ENCODE results near the gene LONRF3.

LONRF3 gene

GRCh38 chrX:119036107-119037029, 62.0 kb downstream of the LONRF3 start:
- no peak for DNase-seq

GRCh38 chrX:119040432-119040831, 66.0 kb downstream of the LONRF3 start:
- no peak for DNase-seq

GRCh38 chrX:119041175-119041574, 66.8 kb downstream of the LONRF3 start:
- DNase-seq, result peak; percentile 48

- no peak for DNase-seq
Measured at GRCh38 chrX:119042040-119042439, 67.6 kb downstream of the LONRF3 start.

GRCh38 chrX:119042996-119043395, 68.6 kb downstream of the LONRF3 start:
- no peak for DNase-seq

GRCh38 chrX:119045884-119046283, 71.5 kb downstream of the LONRF3 start:
- no peak for DNase-seq

- DNase-seq, result no peak
Measured at GRCh38 chrX:119055687-119056086, 81.3 kb downstream of the LONRF3 start.

- peak; percentile 18 for DNase-seq
Measured at GRCh38 chrX:119062750-119063374, 88.4 kb downstream of the LONRF3 start.

- no peak for DNase-seq
Measured at GRCh38 chrX:119063428-119063827, 89.0 kb downstream of the LONRF3 start.

- DNase-seq, result peak; percentile 34
Measured at GRCh38 chrX:119067023-119067739, 92.8 kb downstream of the LONRF3 start.
